Mammary epithelial cell (primary cell): ENCODE results near the gene OBP2B.
"Not testable (repeated sequence)": the region's sequence is repeated elsewhere in the genome, so short reads cannot be mapped to it uniquely, and the experiment has no call there.

Experiments used
- EZH2 ChIP-seq: IDR thresholded peaks from 2 replicates; pipeline ENCODE4 v1.6.1; 2012; ENCODE audit warnings: low read length, inconsistent platforms, borderline replicate concordance
- TF ChIP-seq, protein P1 (sequence below), 2 donors: IDR thresholded peaks in 1 of 2; conservative IDR thresholded peaks in 1 of 2; 2 replicates each; pipeline ENCODE4 v1.5.1; 2011 to 2012; ENCODE audit warnings: inconsistent platforms in 2 of 2, low read length in 2 of 2, mild to moderate bottlenecking in 2 of 2, control low read depth in 1 of 2, low read depth in 1 of 2; ENCODE audit not compliant: insufficient read depth in 1 of 2; ENCODE audit errors: extremely low read depth in 1 of 2

DNA sequence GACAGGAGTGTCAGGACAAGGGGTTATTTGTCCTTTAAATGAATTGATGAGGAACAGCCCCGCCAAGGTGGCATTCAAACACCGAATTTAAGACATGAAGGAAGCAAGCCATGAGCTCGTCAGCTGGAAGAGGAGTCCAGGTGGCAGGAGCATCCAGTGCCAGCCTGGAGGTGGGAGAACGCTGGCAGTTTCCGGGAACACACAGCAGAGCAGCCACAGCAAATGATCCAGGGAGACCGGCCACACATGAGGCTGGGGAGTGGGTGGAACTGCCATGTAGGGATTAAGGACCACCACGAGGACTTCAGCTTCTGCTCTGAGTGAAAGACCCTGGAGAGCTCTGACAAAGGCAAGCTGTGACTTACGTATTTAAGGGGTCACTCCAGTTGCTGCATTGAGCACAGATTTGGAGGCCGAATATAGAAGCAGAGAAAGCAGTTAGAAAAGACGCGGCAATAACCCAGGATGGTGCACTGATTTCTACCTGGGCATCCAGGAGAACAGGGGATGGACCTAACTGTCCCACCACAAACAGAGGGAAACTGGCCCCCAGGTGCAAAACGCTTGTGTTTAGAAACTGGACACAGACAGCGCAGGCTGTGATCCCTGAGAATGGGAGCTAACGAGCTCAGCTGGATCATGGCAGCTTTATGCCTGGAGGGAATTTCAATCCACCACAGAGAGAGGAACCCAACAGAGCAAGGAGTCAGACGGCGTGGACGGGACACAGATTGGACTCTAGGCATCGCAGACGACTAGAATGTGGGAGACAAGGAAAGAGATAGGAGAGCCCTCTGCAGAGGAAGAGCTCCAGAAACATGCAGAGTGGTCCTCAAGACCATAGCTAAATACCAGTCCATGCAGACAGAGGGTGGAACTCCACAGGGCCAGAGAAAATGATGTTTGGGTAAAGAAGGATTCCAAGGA is 9.3 kb upstream of the OBP2B start:
- TF ChIP-seq, protein P1, sequence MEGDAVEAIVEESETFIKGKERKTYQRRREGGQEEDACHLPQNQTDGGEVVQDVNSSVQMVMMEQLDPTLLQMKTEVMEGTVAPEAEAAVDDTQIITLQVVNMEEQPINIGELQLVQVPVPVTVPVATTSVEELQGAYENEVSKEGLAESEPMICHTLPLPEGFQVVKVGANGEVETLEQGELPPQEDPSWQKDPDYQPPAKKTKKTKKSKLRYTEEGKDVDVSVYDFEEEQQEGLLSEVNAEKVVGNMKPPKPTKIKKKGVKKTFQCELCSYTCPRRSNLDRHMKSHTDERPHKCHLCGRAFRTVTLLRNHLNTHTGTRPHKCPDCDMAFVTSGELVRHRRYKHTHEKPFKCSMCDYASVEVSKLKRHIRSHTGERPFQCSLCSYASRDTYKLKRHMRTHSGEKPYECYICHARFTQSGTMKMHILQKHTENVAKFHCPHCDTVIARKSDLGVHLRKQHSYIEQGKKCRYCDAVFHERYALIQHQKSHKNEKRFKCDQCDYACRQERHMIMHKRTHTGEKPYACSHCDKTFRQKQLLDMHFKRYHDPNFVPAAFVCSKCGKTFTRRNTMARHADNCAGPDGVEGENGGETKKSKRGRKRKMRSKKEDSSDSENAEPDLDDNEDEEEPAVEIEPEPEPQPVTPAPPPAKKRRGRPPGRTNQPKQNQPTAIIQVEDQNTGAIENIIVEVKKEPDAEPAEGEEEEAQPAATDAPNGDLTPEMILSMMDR (conservative IDR thresholded peaks at IDR 0.05 in 1 of 2, IDR thresholded peaks at IDR 0.05 in 1 of 2; ENCODE audit: extremely low read depth in 1 of 2, insufficient read depth in 1 of 2, low read depth in 1 of 2, low read length in 2 of 2) = not testable (repeated sequence)
- TF ChIP-seq EZH2 = not testable (repeated sequence)
